Measurements from ENCODE around the gene RUNX2.
"Not testable (repeated sequence)": the region's sequence is repeated elsewhere in the genome, so short reads cannot be mapped to it uniquely, and the experiment has no call there.

RUNX2 gene

GRCh38 chr6:45657226-45657625, 329.1 kb downstream of the RUNX2 start:
- no peak for DNase-seq

- no peak for DNase-seq
Observed at GRCh38 chr6:45658400-45658799, 330.3 kb downstream of the RUNX2 start.

GRCh38 chr6:45658958-45659357, 330.8 kb downstream of the RUNX2 start:
- no peak for DNase-seq

- no peak for DNase-seq
Observed at GRCh38 chr6:45661661-45662060, 333.5 kb downstream of the RUNX2 start.

GRCh38 chr6:45663251-45664221, 335.4 kb downstream of the RUNX2 start:
- DNase-seq: peak; percentile 88

- no peak for DNase-seq
Observed at GRCh38 chr6:45664707-45665106, 336.6 kb downstream of the RUNX2 start.

GRCh38 chr6:45665859-45666258, 337.7 kb downstream of the RUNX2 start:
- no peak for DNase-seq

- no peak for DNase-seq
Observed at GRCh38 chr6:45666846-45667245, 338.7 kb downstream of the RUNX2 start.

- DNase-seq: peak; percentile 54
Observed at GRCh38 chr6:45667300-45667699, 339.2 kb downstream of the RUNX2 start.

- DNase-seq: no peak
Observed at GRCh38 chr6:45667766-45668165, 339.6 kb downstream of the RUNX2 start.

- DNase-seq: no peak
Observed at GRCh38 chr6:45668705-45669104, 340.6 kb downstream of the RUNX2 start.

GRCh38 chr6:45673167-45673566, 345.0 kb downstream of the RUNX2 start:
- DNase-seq: not testable (repeated sequence)

- not testable (repeated sequence) for DNase-seq
Observed at GRCh38 chr6:45675166-45675565, 347.0 kb downstream of the RUNX2 start.

GRCh38 chr6:45675634-45676033, 347.5 kb downstream of the RUNX2 start:
- no peak for DNase-seq

- no peak for DNase-seq
Observed at GRCh38 chr6:45676380-45676779, 348.2 kb downstream of the RUNX2 start.

GRCh38 chr6:45677381-45678284, 349.5 kb downstream of the RUNX2 start:
- peak; percentile 61 for DNase-seq

GRCh38 chr6:45678285-45678607, 350.1 kb downstream of the RUNX2 start:
- DNase-seq: no peak

- DNase-seq: no peak
Observed at GRCh38 chr6:45679163-45679562, 351.0 kb downstream of the RUNX2 start.

- no peak for DNase-seq
Observed at GRCh38 chr6:45679631-45680030, 351.5 kb downstream of the RUNX2 start.

- no peak for DNase-seq
Observed at GRCh38 chr6:45681860-45682511, 353.9 kb downstream of the RUNX2 start.

GRCh38 chr6:45684476-45684875, 356.3 kb downstream of the RUNX2 start:
- no peak for DNase-seq

- no peak for DNase-seq
Observed at GRCh38 chr6:45685076-45685475, 356.9 kb downstream of the RUNX2 start.
